GM12873 (cell line): ENCODE measurements around the gene XPC.

ENCODE experiments used
- TF ChIP-seq, protein P1 (sequence below): IDR thresholded peaks from 2 replicates; pipeline ENCODE4 v1.5.1; 2012; ENCODE audit warnings: low read depth, mild to moderate bottlenecking, moderate library complexity, low read length, control low read depth; ENCODE audit not compliant: insufficient read depth; ENCODE audit errors: missing control alignments

XPC gene

DNA sequence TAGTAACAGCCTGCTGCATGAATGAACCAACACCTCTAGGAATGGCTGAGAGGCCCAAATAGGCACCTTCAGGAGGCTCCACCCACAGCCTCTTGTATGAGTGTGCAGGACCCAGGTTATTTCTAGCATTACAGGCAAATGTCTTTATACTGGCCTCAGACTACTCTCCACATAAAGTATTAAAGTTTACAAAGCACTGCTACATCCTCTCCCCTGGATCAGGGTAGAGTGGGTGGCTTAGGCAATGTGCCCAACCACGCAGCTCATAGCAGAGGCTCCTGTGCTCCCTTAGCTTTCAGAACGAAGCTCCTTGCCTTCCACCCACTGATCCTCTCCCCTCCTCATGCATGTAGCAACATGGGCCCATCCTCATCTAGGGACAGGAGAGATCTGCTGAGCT lies 37.3 kb downstream of the XPC start:
- TF ChIP-seq, protein P1, sequence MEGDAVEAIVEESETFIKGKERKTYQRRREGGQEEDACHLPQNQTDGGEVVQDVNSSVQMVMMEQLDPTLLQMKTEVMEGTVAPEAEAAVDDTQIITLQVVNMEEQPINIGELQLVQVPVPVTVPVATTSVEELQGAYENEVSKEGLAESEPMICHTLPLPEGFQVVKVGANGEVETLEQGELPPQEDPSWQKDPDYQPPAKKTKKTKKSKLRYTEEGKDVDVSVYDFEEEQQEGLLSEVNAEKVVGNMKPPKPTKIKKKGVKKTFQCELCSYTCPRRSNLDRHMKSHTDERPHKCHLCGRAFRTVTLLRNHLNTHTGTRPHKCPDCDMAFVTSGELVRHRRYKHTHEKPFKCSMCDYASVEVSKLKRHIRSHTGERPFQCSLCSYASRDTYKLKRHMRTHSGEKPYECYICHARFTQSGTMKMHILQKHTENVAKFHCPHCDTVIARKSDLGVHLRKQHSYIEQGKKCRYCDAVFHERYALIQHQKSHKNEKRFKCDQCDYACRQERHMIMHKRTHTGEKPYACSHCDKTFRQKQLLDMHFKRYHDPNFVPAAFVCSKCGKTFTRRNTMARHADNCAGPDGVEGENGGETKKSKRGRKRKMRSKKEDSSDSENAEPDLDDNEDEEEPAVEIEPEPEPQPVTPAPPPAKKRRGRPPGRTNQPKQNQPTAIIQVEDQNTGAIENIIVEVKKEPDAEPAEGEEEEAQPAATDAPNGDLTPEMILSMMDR: no peak

DNA sequence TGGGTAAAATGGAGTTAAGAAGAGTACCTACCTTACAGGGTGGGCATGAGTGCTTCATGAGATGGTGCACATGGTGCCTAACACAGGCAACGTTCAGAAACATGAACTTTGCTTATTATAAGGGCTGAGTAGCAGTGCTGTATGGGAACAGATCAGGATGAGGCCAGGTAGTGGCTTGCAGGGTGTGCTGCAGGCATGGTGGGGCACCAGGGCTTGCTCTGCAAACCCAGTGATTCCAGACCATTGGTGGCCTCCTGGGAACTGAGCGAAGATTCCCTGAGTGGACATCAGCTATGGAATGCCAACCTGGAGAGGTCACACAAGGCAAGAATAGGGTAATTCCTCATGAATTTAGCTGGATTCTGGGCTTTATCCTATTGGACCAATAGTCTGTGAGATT lies 37.7 kb downstream of the XPC start:
- TF ChIP-seq, protein P1: no peak

DNA sequence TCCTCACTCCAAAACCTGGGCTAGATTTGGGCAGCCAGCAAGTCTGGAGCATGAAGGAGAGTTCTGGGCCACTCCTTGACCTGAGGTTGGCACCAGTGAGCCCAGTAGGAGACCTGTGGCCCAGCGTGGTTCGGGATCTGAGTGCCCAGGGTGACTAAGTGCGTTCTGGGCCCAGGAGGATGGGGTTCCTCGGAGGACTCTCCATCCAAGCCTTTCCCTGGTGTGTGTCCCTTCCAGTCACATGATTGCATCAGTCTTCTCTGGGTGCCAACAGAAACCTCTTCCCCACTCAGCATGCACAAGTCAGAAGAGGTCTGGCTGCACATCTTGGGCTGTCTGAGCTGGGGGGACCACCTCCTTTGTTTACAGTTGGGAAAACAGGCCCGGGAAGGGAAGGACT lies 38.6 kb downstream of the XPC start:
- TF ChIP-seq, protein P1: no peak

DNA sequence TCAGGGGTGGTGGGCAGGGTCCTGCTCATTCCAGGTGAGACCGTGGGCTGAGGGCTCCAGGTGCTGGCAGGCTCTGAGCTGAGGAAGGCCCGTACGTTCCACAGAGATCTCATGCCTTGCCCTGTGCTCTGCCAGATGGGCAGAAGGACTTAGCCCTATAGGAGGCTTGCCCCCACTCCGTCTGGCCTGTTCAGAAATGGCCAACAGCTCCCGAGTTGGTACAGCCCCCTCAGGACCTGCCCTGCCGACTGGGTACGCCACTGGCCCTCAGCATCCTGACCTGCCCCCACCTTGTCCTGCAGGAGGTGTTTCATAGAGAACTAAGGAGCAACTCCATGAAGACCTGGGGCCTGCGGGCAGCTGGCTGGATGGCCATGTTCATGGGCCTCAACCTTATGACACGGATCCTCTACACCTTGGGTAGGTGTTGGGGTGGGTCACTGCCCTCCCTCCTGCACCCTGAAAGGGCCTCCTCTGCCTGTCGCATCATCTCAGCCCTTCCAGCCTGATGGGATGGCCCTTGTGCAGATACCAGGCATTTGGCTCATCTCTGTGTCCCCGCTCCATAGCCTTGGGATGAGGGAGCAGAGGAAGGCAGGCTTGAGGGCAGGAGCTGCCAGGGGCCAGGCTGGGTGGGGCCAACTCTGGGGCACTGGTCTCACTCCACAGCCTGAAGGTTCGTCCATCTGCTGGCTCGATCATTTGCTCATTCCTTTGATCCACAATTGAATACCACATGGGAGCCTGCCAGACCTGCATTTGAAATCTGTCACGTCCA lies 39.3 kb downstream of the XPC start:
- TF ChIP-seq, protein P1: no peak

DNA sequence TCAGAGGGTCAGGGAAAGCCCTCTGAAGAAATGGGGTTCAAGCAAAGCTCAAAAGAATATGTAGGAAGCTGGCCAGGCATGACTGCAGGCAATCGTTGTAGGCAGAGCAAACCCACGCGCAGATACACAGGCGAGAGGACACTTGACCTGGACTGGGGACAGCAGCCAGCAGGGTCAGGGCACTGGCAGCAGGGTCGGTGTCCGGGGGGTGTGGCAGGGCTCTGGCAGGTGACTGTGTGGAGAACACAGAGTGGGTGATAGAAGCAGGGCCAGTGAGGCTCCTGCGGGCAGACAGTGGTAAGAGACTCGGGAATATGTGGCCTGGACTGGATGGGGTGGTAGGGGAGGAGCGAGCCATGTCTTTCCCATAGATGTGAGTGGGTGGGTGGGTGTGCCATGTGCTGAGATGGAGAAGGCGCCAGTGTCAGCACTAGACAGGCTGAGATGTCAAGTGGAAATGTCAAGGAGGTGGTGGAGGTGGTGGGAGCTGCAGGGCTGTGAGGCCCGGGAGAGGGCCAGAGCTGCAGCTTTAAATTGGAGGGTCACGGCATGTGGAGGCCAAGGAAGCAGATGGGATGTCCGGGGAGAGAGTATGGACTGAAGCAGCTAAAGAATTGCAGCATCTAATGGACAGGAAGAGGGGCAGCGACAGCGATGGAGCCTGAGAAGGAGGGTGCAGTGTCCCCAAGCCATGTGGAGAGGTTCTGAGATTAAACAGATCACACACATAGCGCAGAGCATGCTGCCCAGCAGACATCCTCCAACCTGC lies 40.1 kb downstream of the XPC start:
- TF ChIP-seq, protein P1: no peak

DNA sequence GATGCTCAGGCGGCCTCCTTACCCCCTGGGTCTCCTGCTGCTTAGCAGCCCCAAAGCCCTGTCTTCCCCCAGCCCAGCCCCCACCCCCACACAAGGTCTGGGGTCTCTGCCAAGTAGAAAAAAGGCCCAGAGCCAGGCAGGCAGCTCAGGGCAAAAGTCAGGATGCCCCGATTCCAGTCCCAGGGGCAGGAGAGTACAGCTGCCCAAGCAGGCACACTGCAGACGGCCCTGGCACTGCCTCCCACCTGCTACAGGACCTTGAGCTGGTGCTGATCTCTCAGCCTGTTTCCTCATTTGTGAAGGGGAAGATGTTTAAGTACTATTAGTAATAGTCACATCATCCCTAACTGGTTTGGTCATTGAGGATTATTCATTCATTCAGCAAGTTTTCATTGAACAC lies 41.0 kb downstream of the XPC start:
- TF ChIP-seq, protein P1: no peak

DNA sequence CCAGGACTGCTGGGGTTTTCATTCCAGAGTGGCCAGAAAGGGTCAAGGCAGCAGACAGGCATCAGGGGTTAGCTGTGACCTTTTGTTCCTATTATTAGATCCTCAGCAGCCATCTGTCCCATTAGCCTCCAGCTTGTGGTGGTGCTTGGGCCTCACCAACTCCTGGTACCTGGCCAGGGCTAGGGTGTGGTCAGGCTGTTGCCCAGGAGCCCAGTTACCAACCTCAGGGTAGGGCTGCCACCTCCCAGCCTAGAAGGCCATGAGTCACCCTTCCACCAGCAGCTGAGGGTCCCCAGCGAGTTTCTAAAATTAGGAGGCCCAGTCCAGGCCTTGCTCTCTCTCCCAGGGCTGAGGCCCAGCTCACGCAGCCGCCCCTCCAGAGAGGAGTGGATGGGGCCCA lies 41.4 kb downstream of the XPC start:
- TF ChIP-seq, protein P1: no peak
